NCI-H2196 (cell line): Measurements from ENCODE around the gene SPEM3.

ENCODE experiments used
- DNase-seq: peaks from one replicate; lab custom pipeline; 2025; ENCODE audit not compliant: unreplicated experiment; lab: John Stamatoyannopoulos, UW

The SPEM3 gene

GRCh38 chr17:7428557-7428956 is at the start of gene SPEM3:
Gene SPEM3 (plus strand): TSS chr17:7428857. CDS start chr17:7428903, 46 bp downstream.
- DNase-seq, result no peak

DNA sequence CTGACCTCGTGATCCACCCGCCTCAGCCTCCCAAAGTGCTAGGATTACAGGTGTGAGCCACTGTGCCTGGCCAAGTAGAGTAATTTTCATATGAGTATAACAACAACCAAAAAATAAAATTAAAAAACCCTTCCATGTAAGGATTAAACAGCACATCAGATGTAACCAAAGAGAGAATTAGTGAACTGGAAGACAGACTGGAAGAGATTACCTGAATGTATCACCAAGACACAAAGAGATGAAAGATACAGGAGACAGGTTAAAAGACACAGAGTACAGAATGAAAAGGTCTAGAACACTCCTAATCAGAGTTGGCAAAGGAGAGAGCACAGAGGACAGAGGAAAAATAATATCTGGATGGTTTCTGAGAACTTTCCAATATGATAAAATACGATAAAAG is 49.5 kb upstream of the SPEM3 start:
- no peak for DNase-seq

DNA sequence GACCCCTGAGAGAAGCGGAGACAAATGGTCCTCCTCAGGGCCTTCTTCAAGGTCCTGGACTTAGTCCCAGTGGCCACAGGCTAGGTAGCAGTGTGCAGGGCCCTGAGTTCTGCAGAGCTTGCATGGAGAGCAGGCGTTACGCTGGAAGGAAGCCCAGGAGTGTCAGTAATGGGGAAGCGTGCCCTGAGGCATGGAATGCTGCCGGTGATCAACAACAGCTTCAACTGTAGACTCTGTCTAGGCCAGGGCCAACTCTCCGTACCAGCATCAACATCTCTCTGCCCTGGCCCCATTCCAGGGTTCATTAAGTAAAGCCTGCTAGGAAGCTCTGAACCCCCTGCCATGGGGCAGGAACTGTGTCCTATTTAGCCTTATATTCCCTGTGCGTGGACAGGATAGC is 48.3 kb upstream of the SPEM3 start:
- no peak for DNase-seq

DNA sequence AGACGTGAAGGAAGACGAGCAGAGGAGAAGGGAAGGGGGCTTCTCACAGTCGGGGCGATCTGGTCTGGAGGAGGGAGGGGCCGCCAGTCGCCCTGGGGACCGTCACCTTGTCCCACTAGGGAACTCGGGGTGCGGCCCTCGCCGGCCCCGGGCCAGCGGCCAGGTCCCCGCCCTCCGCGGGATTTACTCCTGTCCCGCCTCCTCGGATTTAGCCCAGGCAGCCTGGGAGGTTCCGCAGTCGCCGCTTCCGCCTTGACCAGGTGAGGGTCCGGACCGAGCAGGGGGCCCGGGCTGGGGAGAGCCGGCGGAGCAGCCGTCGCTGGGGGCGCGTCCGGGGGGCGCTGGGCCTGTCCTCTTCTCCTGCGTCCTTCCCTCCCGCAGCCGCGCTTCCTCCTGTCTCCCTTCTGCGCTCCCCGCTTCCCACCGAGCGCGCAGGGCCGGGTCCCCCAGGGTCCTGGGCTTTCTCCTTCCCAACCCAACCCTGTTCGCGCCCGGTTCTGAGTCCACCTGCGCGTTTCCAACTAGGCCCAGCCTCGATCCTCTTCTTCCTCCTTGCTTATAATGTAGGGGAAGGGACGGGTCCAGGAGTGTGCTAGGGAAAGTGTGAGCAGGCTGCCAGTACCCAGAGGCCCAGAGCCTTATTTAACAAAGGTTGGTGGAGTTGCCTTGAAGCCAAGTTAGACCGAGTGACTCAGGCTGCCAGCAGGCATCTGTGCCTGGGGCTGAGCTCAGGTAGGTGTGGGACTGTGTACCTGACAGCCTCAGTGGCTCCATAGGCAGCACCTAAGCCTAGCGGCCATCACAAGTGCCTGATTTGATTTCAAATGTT is 47.6 kb upstream of the SPEM3 start, which contains the start of gene TNK1:
TNK1 (plus strand) TSS at position 235 of the 829 bp plus-strand sequence. CDS start 1,838 bp downstream, outside the sequence.
- no peak for DNase-seq

DNA sequence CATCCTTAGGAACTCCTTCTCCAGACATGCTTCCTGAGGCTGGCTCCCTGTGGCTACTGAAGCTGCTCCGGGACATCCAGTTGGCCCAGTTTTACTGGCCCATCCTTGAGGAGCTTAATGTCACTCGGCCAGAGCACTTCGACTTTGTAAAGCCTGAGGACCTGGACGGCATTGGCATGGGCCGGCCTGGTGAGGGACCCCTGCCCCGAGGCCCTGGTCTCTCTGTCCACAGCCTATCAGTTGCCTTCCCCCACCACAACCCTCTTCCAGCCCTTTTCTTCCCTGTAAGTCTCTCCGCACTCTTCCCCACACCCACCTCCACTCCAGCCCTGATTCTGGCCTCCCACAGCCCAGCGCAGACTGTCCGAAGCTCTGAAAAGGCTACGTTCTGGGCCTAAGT is 45.8 kb upstream of the SPEM3 start:
- no peak for DNase-seq

- DNase-seq, result no peak
Measured at GRCh38 chr17:7383371-7383741, 45.3 kb upstream of the SPEM3 start.

GRCh38 chr17:7383742-7384488 is 44.7 kb upstream of the SPEM3 start:
- DNase-seq, result peak; percentile 56

GRCh38 chr17:7384489-7385081 is 44.1 kb upstream of the SPEM3 start:
- DNase-seq, result no peak

GRCh38 chr17:7388856-7389255 is 39.8 kb upstream of the SPEM3 start:
- no peak for DNase-seq

- no peak for DNase-seq
Measured at GRCh38 chr17:7389924-7390910, 38.4 kb upstream of the SPEM3 start.

DNA sequence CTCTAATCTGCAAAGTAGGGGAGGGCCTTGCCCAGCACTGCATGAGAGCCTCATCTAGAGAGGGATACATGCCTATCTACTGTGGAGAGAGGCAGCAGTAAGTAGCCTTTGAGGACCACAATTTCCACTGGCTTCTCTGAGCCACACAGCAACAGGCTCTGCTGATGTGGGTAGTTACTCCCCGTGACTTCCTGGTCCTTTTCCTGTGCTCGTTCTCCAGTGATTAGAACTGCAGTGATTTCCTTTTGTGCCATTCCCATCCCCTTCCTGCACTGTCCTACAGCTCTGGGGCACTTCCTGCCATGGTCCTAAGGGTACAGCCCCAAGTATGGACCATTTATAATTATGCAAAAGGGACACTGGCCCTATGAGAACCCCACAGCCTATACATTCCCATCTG is 37.4 kb upstream of the SPEM3 start:
- no peak for DNase-seq

GRCh38 chr17:7392696-7393612 is 35.7 kb upstream of the SPEM3 start:
- DNase-seq, result no peak

DNA sequence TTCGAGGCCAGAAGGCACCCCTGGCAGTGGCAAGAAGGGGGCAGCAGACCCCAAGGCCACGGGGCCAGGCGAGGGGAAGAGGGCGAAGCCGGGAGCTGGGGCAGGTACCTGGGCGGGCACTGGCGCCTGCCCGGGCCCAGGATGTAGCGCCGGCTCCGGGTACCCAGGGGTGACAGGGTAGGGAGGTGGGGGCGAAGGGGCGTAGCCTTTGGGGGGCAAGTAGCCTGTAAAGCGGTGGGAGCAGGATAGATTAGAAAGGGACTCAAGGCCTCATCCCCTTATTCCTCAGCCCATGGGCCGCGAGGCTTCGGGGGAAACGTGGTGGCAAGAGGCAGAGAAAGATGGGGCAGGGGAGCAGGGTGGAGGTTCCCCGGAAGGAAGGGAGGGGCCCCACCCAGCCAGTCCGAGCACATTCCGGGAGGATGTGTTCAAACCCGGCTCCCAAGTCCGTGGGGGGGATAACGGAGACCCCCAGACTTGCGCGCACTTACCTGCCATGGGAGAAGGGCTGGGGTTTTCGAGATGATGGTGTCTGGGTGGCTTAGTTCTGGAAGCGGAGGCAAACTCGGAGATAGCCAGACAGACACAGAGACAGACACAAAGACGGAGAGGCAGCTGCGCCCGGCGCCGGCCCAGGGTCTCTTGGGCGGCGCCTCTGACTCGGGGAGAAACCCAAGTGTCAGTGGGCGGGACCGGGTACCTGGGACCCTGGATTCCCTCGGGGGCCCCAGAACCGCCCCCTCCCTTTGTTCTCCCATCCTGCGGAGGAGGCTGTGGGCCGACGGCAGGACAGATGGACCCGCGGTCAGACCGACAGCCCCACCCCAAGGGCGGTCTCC is 34.8 kb upstream of the SPEM3 start:
- no peak for DNase-seq

DNA sequence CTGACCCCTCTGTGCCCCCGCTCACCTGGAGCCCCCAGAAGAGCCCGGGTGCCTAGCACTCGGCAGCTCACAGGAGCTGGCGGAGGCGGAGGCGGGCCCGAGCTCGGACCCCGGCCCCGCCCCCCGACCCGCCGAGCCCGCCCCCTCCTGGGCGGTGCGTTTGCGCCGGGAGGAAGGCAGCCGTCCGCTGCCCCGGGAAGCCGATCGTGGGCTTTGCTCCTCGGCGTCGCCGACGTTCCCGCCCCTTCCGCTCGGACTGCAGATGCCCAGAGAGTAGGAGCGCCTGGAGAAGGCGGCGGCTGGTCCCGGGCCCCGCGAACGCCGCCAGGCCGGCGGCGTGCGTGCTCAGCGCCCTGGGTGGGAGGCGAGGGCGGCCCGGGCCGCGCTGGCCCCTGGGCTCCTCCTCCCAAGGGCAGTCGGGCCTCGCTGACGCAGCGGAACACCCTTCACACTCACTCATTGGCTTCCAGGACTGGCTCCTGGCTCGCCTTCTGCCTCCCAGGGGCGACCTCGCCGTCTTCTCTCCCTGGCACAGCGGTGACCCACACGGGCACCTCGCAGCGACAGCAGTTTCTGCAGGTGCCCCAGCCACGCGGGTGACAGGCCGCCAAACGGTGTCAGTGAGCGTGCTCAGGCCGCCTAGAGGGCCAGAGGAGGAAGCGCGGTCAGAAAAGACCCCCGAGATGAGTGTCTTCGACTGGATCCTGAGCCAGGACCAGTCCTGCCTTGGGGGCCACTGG is 34.0 kb upstream of the SPEM3 start, which contains the start of gene PLSCR3:
PLSCR3 (minus strand) TSS at position 74 of the 740 bp plus-strand sequence. CDS start 415 bp downstream, outside the sequence.
- DNase-seq, result peak; percentile 54

DNA sequence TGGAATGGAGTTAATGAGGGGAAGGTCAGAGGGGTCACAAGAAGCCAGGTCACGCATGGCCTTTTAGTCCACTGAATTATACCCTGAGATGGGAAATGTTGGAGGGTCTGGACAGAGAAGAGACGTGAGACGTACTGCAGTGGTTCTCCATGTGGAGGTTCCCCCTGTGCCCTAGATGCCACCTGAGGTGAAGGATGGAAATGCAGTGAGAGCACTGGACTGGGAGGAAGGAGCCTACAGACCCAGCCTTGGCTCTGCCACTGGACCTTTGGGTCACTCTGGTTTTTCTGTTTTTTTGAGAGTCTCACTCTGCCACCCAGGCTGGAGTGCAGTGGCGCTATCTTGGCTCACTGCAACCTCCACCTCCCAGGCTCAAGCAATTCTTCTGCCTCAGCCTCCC is 32.5 kb upstream of the SPEM3 start:
- no peak for DNase-seq

- no peak for DNase-seq
Measured at GRCh38 chr17:7398612-7399011, 30.0 kb upstream of the SPEM3 start.

- DNase-seq, result peak; percentile 26
Measured at GRCh38 chr17:7403043-7403726, 25.5 kb upstream of the SPEM3 start.

DNA sequence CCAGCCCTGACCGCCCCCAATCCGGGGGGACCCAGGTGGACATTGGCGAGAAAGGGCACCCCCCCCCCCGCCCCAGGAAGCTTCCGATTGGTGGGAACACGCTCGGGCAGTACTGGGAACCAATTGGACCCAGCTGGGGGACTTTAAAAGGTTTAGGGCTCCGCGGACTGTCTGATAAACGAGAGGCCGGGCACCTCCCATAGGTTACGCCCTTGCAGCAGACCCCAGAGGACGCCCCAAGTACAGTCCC is 25.0 kb upstream of the SPEM3 start:
- DNase-seq, result peak; percentile 55
